Measurements from ENCODE around the gene C2orf49. TPM values are rescaled to one million over a fixed set of nuclear protein-coding genes. Genes with fewer than 3 reads are reported as not detected.
A peak's percentile ranks its signal among the peaks of the same experiment; 100 is the strongest.

Gene C2orf49
- total RNA-seq, 4 donors from 2014 or later: 17.1 to 24.0 (median 20.4) TPM

GRCh38 chr2:105320651-105321215 lies 16.6 kb upstream of the C2orf49 start:
- H3K4me1 ChIP-seq: peaks cover 0 to 24% (median 4%) of the 10 kb centered on the region in 4 donors
- WGBS, 2 donors: 58 to 63% methylated on average over 7 of the region's 7 CpGs

DNA sequence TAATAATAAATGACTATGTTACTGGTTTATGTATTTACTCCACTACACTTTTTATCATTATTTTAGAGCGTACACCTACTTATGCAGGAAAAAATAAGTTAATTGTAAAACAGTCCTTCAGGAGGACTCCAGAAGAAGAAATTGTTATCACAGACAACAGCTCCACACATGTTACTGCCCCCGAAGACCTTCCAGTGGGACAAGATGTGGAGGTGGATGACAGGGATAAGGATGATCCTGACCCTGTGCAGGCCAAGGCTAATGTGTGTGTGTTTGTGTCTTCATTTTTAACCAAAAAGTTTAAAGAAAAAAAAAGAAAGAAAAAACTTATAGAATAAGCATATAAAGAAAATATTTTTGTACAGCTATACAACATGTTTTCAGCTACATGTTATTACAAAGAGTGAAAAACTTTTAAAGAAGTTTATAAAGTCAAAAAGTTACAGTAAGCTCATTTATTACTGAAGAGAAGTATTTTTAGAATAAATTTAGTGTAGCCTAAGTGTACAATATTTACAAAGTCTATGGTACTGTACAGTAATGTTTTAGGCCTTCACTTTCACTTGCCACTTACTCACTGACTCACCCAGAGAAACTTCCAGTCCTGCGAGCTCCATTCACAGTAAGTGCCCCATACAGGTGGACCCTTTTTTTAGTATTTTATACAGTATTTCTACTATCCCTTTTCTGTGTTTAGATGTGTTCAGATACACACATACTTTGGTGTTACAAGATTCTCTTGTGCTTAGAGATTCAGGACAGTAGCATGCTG lies 15.3 kb upstream of the C2orf49 start:
- Histone ChIP-seq H3K4me3 (no peak overlapping the region), H3K9me3 (no peaks in the 10 kb centered on the region), H3K4me1 (peaks cover 0 to 24% (median 4%) of the 10 kb centered on the region in 4 donors), H3K27ac (no peak overlapping the region), H3K36me3 (peaks cover 0 to 6% (median 0%) of the 10 kb centered on the region in 3 donors), H3K27me3 (no peaks in the 10 kb centered on the region)
- no peak for DNase-seq (ENCODE audit: low spot score in 2 of 2)
- no peak for TF ChIP-seq POLR2A (IDR thresholded peaks at IDR 0.05)
- no peak for TF ChIP-seq EP300 (IDR thresholded peaks at IDR 0.05)
- no peak for TF ChIP-seq CTCF (IDR thresholded peaks at IDR 0.05)
- WGBS, 2 donors: 83 to 84% methylated on average over 3 of the region's 3 CpGs

More at GRCh38 chr2:105320651-105321215, 16.6 kb upstream of the C2orf49 start:
- no peak overlapping the region for H3K27ac ChIP-seq
- no peak for DNase-seq (ENCODE audit: low spot score in 2 of 2)
- no peak overlapping the region for H3K4me3 ChIP-seq
- H3K9me3 ChIP-seq: no peaks in the 10 kb centered on the region
- H3K27me3 ChIP-seq: no peaks in the 10 kb centered on the region
- TF ChIP-seq CTCF (IDR thresholded peaks at IDR 0.05): no peak
- no peak for TF ChIP-seq EP300 (IDR thresholded peaks at IDR 0.05)
- TF ChIP-seq POLR2A (IDR thresholded peaks at IDR 0.05): no peak
- peaks cover 0 to 6% (median 0%) of the 10 kb centered on the region in 3 donors for H3K36me3 ChIP-seq

DNA sequence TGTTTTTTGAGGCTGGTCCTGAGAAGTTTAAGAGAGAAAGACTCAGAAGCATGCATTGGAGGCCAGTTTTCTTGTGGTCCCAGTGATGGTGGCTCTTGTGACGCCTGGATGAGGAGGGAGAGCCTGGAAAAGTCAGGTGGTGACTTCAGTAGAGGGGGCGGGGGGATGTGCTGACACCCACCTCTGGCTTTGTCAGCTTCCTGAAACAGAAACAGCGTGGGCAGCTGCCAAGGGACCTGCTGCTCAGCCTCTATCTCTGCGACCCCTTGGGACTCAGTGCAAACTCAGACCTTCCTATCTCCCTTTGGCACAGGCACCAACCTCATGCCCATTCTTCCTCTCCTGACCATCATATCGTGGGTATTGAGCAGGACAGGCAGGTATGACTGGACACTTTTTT lies 14.2 kb upstream of the C2orf49 start:
- H3K4me1 ChIP-seq: peaks cover 0 to 32% (median 5%) of the 10 kb centered on the region in 4 donors
- 77 to 81% methylated on average over 5 of the region's 5 CpGs for WGBS, 2 donors
- H3K27ac ChIP-seq: no peak overlapping the region
- no peaks in the 10 kb centered on the region for H3K27me3 ChIP-seq
- TF ChIP-seq POLR2A (IDR thresholded peaks at IDR 0.05): no peak
- no peak for TF ChIP-seq CTCF (IDR thresholded peaks at IDR 0.05)
- no peak for TF ChIP-seq EP300 (IDR thresholded peaks at IDR 0.05)
- DNase-seq (ENCODE audit: low spot score in 2 of 2): no peak
- H3K4me3 ChIP-seq: no peak overlapping the region
- no peaks in the 10 kb centered on the region for H3K9me3 ChIP-seq
- peaks cover 0 to 6% (median 0%) of the 10 kb centered on the region in 3 donors for H3K36me3 ChIP-seq

DNA sequence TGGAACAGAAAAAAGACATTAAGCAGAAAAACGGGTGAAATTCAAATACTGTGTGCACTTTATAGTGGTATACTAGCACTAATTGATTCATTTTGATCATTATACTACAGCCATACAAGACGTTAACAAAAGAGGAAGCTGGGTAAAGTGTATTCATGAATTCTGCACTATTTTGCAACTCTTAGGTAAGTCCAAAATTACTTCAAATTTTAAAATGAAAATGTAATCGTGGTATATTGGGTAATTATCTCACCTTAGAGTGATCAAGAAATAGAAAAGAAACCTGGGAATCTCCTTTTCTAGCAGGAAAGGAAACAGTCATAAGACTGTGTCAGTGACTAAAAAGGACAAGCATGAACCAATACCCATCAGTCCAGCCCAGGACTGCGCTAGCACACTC lies 13.2 kb upstream of the C2orf49 start:
- Histone ChIP-seq H3K4me1 (peaks cover 0 to 41% (median 8%) of the 10 kb centered on the region in 4 donors), H3K27me3 (no peaks in the 10 kb centered on the region), H3K9me3 (no peaks in the 10 kb centered on the region), H3K27ac (no peak overlapping the region), H3K4me3 (no peak overlapping the region), H3K36me3 (peaks cover 0 to 6% (median 0%) of the 10 kb centered on the region in 3 donors)
- DNase-seq (ENCODE audit: low spot score in 2 of 2): no peak
- no peak for TF ChIP-seq CTCF (IDR thresholded peaks at IDR 0.05)
- no peak for TF ChIP-seq EP300 (IDR thresholded peaks at IDR 0.05)
- TF ChIP-seq POLR2A (IDR thresholded peaks at IDR 0.05): no peak
- WGBS, 2 donors: 75 to 84% methylated on average over 4 of the region's 4 CpGs

DNA sequence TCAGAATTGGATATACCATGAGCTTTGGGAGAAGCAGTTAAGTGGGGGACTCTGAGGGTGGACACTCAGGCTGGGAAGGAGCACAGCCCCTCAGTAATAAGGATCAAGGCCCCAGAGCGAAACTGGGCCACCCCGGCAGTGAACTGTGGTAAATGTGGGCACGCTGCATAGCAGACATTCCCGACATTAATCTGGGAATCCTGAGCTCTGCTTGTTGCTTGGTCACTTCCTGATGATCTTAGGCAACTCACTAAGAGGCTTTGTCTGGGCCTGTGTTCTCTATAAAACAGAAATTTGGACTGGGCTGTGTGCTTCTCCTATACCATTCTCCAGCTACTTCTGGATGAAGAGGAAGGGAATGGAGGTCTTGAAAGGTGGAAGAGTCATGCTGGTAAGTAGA lies 12.6 kb upstream of the C2orf49 start:
- TF ChIP-seq POLR2A (IDR thresholded peaks at IDR 0.05) (no peak), CTCF (IDR thresholded peaks at IDR 0.05) (no peak), EP300 (IDR thresholded peaks at IDR 0.05) (no peak)
- no peak for DNase-seq (ENCODE audit: low spot score in 2 of 2)
- no peaks in the 10 kb centered on the region for H3K9me3 ChIP-seq
- H3K36me3 ChIP-seq: peaks cover 0 to 6% (median 0%) of the 10 kb centered on the region in 3 donors
- no peak overlapping the region for H3K4me3 ChIP-seq
- WGBS, 2 donors: 36 to 56% methylated on average over 4 of the region's 4 CpGs
- peaks cover 0 to 41% (median 8%) of the 10 kb centered on the region in 4 donors for H3K4me1 ChIP-seq
- no peaks in the 10 kb centered on the region for H3K27me3 ChIP-seq
- peak overlapping the region in 2 of 4 donors; percentile 46 to 68 for H3K27ac ChIP-seq
